IMR-90 (cell line): ENCODE measurements around the gene GXYLT2. TPM values are rescaled to one million over a fixed set of nuclear protein-coding genes. Genes with fewer than 3 reads are reported as not detected.

Source experiments
- ATAC-seq: fragments of 200-7000 bp; cut with Tn5 transposase; 2 replicates; pipeline ENCODE4 v1.9.1; 2020; ENCODE audit warnings: low read depth, mild to moderate bottlenecking, moderate library complexity
- BruUV-seq: library from RNA; stranded (reverse); fragments of 400-500 nt; replicated peaks from 2 replicates; lab custom pipeline; 2021; lab: Mats Ljungman, UMichigan
- CTCF ChIA-PET: fragments of 300-600 bp; formaldehyde crosslinking; extraction: SDS; loops from one replicate; lab custom pipeline; 2021; ENCODE audit warnings: antibody characterized with exemption; lab: Yijun Ruan, JAX
- POLR2A ChIA-PET: fragments of 300-600 bp; sonication (Branson Sonifier 250); formaldehyde crosslinking; loops from one replicate; lab custom pipeline; 2022; ENCODE audit warnings: antibody characterized with exemption; ENCODE audit not compliant: unreplicated experiment; lab: Charles Lee
- DNase-seq: peaks from one replicate; pipeline ENCODE4 v3.0.0; 2013
- H2AFZ ChIP-seq: replicated peaks from 2 replicates; pipeline ENCODE3; 2013; ENCODE audit warnings: low read length, mild to moderate bottlenecking; ENCODE audit not compliant: poor library complexity
- H2AK5ac ChIP-seq: 2 replicates; pipeline ENCODE4 v1.6.1; 2013; ENCODE audit warnings: low read depth, low read length, inconsistent platforms
- H2AK9ac ChIP-seq: replicated peaks from 2 replicates; pipeline ENCODE3; 2013; ENCODE audit warnings: mild to moderate bottlenecking, low read depth, low read length, moderate library complexity; ENCODE audit not compliant: poor library complexity
- H2BK120ac ChIP-seq: 2 replicates; pipeline ENCODE4 v1.6.1; 2013; ENCODE audit warnings: low read depth, low read length, inconsistent platforms
- H2BK15ac ChIP-seq: 3 replicates; pipeline ENCODE4 v1.6.1; 2013; ENCODE audit warnings: low read depth, low read length, inconsistent platforms
- H2BK20ac ChIP-seq: 2 replicates; pipeline ENCODE4 v1.6.1; 2013; ENCODE audit warnings: low read depth, mild to moderate bottlenecking, inconsistent platforms, low read length, moderate library complexity
- H2BK5ac ChIP-seq: 2 replicates; pipeline ENCODE4 v1.6.1; 2013; ENCODE audit warnings: mild to moderate bottlenecking, low read depth, low read length, inconsistent platforms; ENCODE audit not compliant: poor library complexity, severe bottlenecking
- H3K14ac ChIP-seq: replicated peaks from 2 replicates; pipeline ENCODE4 v1.6.1; 2013; ENCODE audit warnings: low read depth, low read length, inconsistent platforms
- H3K18ac ChIP-seq: 2 replicates; pipeline ENCODE4 v1.6.1; 2013; ENCODE audit warnings: low read depth, low read length, control low read depth
- H3K23ac ChIP-seq: 2 replicates; pipeline ENCODE4 v1.6.1; 2013; ENCODE audit warnings: low read depth, low read length, inconsistent platforms
- H3K27ac ChIP-seq: 2 replicates; pipeline ENCODE4 v1.5.1; 2013; ENCODE audit warnings: mild to moderate bottlenecking, control low read depth, low read length; ENCODE audit not compliant: insufficient read depth
- H3K27me3 ChIP-seq: 2 replicates; pipeline ENCODE4 v1.6.1; 2013; ENCODE audit warnings: low read length; ENCODE audit not compliant: control insufficient read depth, insufficient read depth
- H3K36me3 ChIP-seq: 2 replicates; pipeline ENCODE4 v1.6.1; 2013; ENCODE audit warnings: low read length, mixed read lengths; ENCODE audit not compliant: control insufficient read depth, insufficient read depth
- H3K4ac ChIP-seq: 2 replicates; pipeline ENCODE4 v1.6.1; 2013; ENCODE audit warnings: low read depth, low read length, inconsistent platforms
- H3K4me1 ChIP-seq: 2 replicates; pipeline ENCODE4 v1.6.1; 2013; ENCODE audit warnings: low read length, mixed read lengths; ENCODE audit not compliant: control insufficient read depth, insufficient read depth
- H3K4me2 ChIP-seq: 2 replicates; pipeline ENCODE4 v1.6.1; 2013; ENCODE audit warnings: low read depth, mild to moderate bottlenecking, control low read depth, low read length, moderate library complexity
- H3K4me3 ChIP-seq: 2 replicates; pipeline ENCODE4 v1.5.1; 2013; ENCODE audit warnings: low read depth, mild to moderate bottlenecking, control low read depth, low read length, moderate library complexity; ENCODE audit not compliant: insufficient read depth
- H3K56ac ChIP-seq: 2 replicates; pipeline ENCODE4 v1.6.1; 2013; ENCODE audit warnings: low read length, inconsistent platforms; ENCODE audit not compliant: insufficient read depth; ENCODE audit errors: extremely low read depth
- H3K79me1 ChIP-seq, 2 experiments: 2 replicates each; pipeline ENCODE4 v1.6.1; 2013; ENCODE audit warnings: low read length in 2 of 2, inconsistent platforms in 1 of 2, low read depth in 1 of 2
- H3K9ac ChIP-seq: 2 replicates; pipeline ENCODE4 v1.6.1; 2013; ENCODE audit warnings: low read depth, low read length, control low read depth
- H3K9me1 ChIP-seq: 2 replicates; pipeline ENCODE4 v1.6.1; 2013; ENCODE audit warnings: low read length, inconsistent platforms; ENCODE audit not compliant: insufficient read depth
- H3K9me3 ChIP-seq: 2 replicates; pipeline ENCODE4 v1.6.1; 2013; ENCODE audit warnings: low read length; ENCODE audit not compliant: control insufficient read depth, insufficient read depth
- H4K20me1 ChIP-seq: 2 replicates; pipeline ENCODE4 v1.6.1; 2013; ENCODE audit warnings: low read length, inconsistent platforms; ENCODE audit not compliant: insufficient read depth
- H4K5ac ChIP-seq: 2 replicates; pipeline ENCODE4 v1.6.1; 2013; ENCODE audit warnings: mild to moderate bottlenecking, low read depth, low read length, control low read depth
- H4K8ac ChIP-seq, 2 experiments: 2 replicates each; pipeline ENCODE4 v1.6.1; 2013; ENCODE audit warnings: low read depth in 2 of 2, low read length in 2 of 2, control low read depth in 1 of 2, inconsistent platforms in 1 of 2
- H4K91ac ChIP-seq: 2 replicates; pipeline ENCODE4 v1.6.1; 2013; ENCODE audit warnings: low read depth, low read length, inconsistent platforms; ENCODE audit not compliant: insufficient read depth
- BHLHE40 ChIP-seq: fragments of 150-350 bp; IDR thresholded peaks from 2 replicates; pipeline ENCODE4 v1.6.1; 2016; ENCODE audit warnings: mild to moderate bottlenecking, low read depth, low read length
- CEBPB ChIP-seq: IDR thresholded peaks from 2 replicates; pipeline ENCODE4 v1.6.1; 2012; ENCODE audit warnings: low read depth, low read length, improper control_type of control experiment
- CHD1 ChIP-seq: IDR thresholded peaks from 2 replicates; pipeline ENCODE4 v1.6.1; 2012; ENCODE audit warnings: low read depth, low read length, improper control_type of control experiment
- CTCF ChIP-seq: conservative IDR thresholded peaks from 2 replicates; pipeline ENCODE4 v1.5.1; 2012; ENCODE audit warnings: mild to moderate bottlenecking, low read depth, low read length, improper control_type of control experiment
- FOS ChIP-seq: fragments of 150-350 bp; IDR thresholded peaks from 2 replicates; pipeline ENCODE4 v1.6.1; 2016; ENCODE audit warnings: low read depth, low read length
- MAFK ChIP-seq: IDR thresholded peaks from 2 replicates; pipeline ENCODE4 v1.6.1; 2012; ENCODE audit warnings: low read depth, low read length, improper control_type of control experiment
- MAZ ChIP-seq: IDR thresholded peaks from 2 replicates; pipeline ENCODE4 v1.6.1; 2012; ENCODE audit warnings: low read depth, mild to moderate bottlenecking, low read length, improper control_type of control experiment, moderate library complexity, borderline replicate concordance
- MXI1 ChIP-seq: IDR thresholded peaks from 2 replicates; pipeline ENCODE4 v1.6.1; 2012; ENCODE audit warnings: low read depth, mild to moderate bottlenecking, low read length, moderate library complexity, borderline replicate concordance
- NFE2L2 ChIP-seq: fragments of 150-350 bp; IDR thresholded peaks from 2 replicates; pipeline ENCODE4 v1.6.1; 2016; ENCODE audit warnings: low read depth, mild to moderate bottlenecking, low read length
- POLR2A ChIP-seq: IDR thresholded peaks from 2 replicates; pipeline ENCODE4 v1.6.1; 2012; ENCODE audit warnings: mild to moderate bottlenecking, low read depth, low read length
- RAD21 ChIP-seq: IDR thresholded peaks from 2 replicates; pipeline ENCODE4 v1.6.1; 2012; ENCODE audit warnings: low read length, improper control_type of control experiment
- RCOR1 ChIP-seq: IDR thresholded peaks from 2 replicates; pipeline ENCODE4 v1.6.1; 2012; ENCODE audit warnings: mild to moderate bottlenecking, low read length, improper control_type of control experiment; ENCODE audit not compliant: insufficient replicate concordance
- RFX5 ChIP-seq: IDR thresholded peaks from 2 replicates; pipeline ENCODE4 v1.8.0; 2012; ENCODE audit warnings: low read depth, mild to moderate bottlenecking, low read length, moderate library complexity
- SMC3 ChIP-seq: fragments of 150-350 bp; IDR thresholded peaks from 2 replicates; pipeline ENCODE4 v1.6.1; 2016; ENCODE audit warnings: low read depth, mild to moderate bottlenecking, antibody characterized with exemption, low read length, moderate library complexity
- WGBS, 2 experiments: methylation state at CpG; one replicate each; pipeline versions ENCODE4 v1.1.5 to v1.1.7; 2013; ENCODE audit warnings: missing lambda C conversion rate in 2 of 2; ENCODE audit not compliant: insufficient read length in 1 of 2; ENCODE audit errors: extremely low coverage in 2 of 2; 5-methylcytosine and 5-hydroxymethylcytosine counted together
- dilution Hi-C: fragments of 300-500 bp; cut with HindIII; formaldehyde crosslinking; loops from one replicate; pipeline ENCODE4 v1.14.3; 2018; ENCODE audit warnings: low sequenced_read_pairs; ENCODE audit not compliant: unreplicated experiment
- in situ Hi-C: fragments of 300-500 bp; cut with MboI; formaldehyde crosslinking; loops from 3 replicates; pipeline ENCODE4 v1.14.3; 2019; ENCODE audit warnings: low sequenced_read_pairs, inconsistent platforms, mixed read lengths
- intact Hi-C: fragments of 100-400 bp; cut with micrococcal nuclease; formaldehyde crosslinking; loops from 2 replicates; pipeline ENCODE4 v1.10.0; 2022
- polyA plus RNA-seq, 3 experiments: library from polyadenylated mRNA; depleted of rRNA; stranded (reverse); fragments of >200 nt; gene quantifications; 2 replicates each; pipeline ENCODE4 v1.2.3, GENCODE V29; 2012; ENCODE audit warnings: low replicate concordance in 1 of 3
- total RNA-seq: library from RNA; depleted of rRNA; stranded (reverse); fragments of >200 nt; gene quantifications from 2 replicates; pipeline ENCODE4 v1.2.3, GENCODE V29; 2012
- TF ChIP-seq, protein P1 (sequence below): fragments of 150-350 bp; IDR thresholded peaks from 2 replicates; pipeline ENCODE4 v1.6.1; 2016; ENCODE audit warnings: low read depth, mild to moderate bottlenecking, low read length, moderate library complexity, borderline replicate concordance
- TF ChIP-seq, protein P2 (sequence below): fragments of 150-350 bp; IDR thresholded peaks from 2 replicates; pipeline ENCODE4 v1.6.1; 2017; ENCODE audit warnings: mild to moderate bottlenecking, antibody characterized with exemption, low read length, low read depth

The GXYLT2 gene
- total and polyA plus RNA-seq, 2 of the 4 experiments (the other 2 are of a cell fraction) = 5.7 to 11.1 TPM

DNA sequence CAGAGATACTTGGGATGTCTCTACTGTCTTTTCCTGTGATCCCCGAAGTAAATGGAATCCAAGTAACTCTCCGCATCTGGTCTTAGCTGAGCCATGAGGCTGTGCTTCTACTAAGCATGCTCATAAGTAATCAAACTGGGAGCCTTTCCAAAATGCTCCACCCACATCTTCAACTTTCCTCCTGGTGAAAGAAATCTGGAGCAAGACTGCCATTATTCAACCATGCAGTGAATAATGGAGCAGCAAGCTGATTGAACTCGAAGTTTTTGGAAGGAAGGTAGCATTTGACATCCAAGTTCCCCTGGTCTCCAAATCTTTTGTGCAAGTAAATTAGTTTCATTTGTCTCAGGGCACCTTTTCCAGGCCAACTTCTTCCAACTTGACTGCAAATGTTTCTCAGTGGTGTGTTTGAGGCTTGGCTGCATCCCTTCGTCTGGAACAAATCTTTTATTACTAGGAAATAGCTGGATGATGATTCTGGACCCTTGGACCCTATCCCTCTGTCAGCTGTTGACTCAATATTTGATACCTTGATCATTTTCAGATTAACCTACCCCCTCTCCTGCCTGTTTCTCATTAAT lies 19.4 kb downstream of the GXYLT2 start:
- H4K5ac ChIP-seq = no peak overlapping the region
- H3K14ac ChIP-seq = no peak overlapping the region
- H2AK9ac ChIP-seq = no peak overlapping the region
- no TSS peak for BruUV-seq
- no peak overlapping the region for H4K8ac ChIP-seq
- H3K9me3 ChIP-seq = no peaks in the 10 kb centered on the region
- in situ Hi-C loops (no loop called here), dilution Hi-C loops (no loop called here), intact Hi-C loops (no loop called here)
- H3K4me1 ChIP-seq = peaks cover 11% of the 10 kb centered on the region
- H3K27me3 ChIP-seq = no peaks in the 10 kb centered on the region
- peak; percentile 72 for DNase-seq
- H3K23ac ChIP-seq = no peak overlapping the region
- no peak overlapping the region for H3K18ac ChIP-seq
- H3K4ac ChIP-seq = no peak overlapping the region
- peaks cover 9% of the 10 kb centered on the region for H3K36me3 ChIP-seq
- WGBS, 2 experiments = 0% methylated on average over 1 of the region's 4 CpGs; no CpG with 5 or more reads in 1 of the 2 experiments
- H2BK5ac ChIP-seq = no peak overlapping the region
- no peak overlapping the region for H2AK5ac ChIP-seq
- POLR2A ChIA-PET = no interaction called here
- peaks cover 15% of the 10 kb centered on the region for H3K9me1 ChIP-seq
- no peak overlapping the region for H3K56ac ChIP-seq
- H3K79me1 ChIP-seq = peaks cover 3 to 16% of the 10 kb centered on the region in 2 experiments; a peak in 3 of 4 replicates
- H3K4me3 ChIP-seq = no peak overlapping the region
- H4K20me1 ChIP-seq = peaks cover 18% of the 10 kb centered on the region
- TF ChIP-seq, protein P1, sequence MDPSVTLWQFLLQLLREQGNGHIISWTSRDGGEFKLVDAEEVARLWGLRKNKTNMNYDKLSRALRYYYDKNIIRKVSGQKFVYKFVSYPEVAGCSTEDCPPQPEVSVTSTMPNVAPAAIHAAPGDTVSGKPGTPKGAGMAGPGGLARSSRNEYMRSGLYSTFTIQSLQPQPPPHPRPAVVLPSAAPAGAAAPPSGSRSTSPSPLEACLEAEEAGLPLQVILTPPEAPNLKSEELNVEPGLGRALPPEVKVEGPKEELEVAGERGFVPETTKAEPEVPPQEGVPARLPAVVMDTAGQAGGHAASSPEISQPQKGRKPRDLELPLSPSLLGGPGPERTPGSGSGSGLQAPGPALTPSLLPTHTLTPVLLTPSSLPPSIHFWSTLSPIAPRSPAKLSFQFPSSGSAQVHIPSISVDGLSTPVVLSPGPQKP = no peak
- TF ChIP-seq FOS (no peak), SMC3 (no peak), NFE2L2 (no peak), CTCF (no peak), MXI1 (no peak), RCOR1 (no peak), MAZ (no peak), POLR2A (no peak), RAD21 (no peak), CHD1 (no peak), RFX5 (no peak), CEBPB (no peak), MAFK (no peak), BHLHE40 (no peak)
- TF ChIP-seq, protein P2, sequence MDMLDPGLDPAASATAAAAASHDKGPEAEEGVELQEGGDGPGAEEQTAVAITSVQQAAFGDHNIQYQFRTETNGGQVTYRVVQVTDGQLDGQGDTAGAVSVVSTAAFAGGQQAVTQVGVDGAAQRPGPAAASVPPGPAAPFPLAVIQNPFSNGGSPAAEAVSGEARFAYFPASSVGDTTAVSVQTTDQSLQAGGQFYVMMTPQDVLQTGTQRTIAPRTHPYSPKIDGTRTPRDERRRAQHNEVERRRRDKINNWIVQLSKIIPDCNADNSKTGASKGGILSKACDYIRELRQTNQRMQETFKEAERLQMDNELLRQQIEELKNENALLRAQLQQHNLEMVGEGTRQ = no peak
- H2AFZ ChIP-seq = no peak overlapping the region
- no peak overlapping the region for H2BK20ac ChIP-seq
- no peak overlapping the region for H2BK120ac ChIP-seq
- H3K27ac ChIP-seq = no peak overlapping the region
- no peak overlapping the region for H2BK15ac ChIP-seq
- CTCF ChIA-PET = interaction anchor here (1.4 kb wide), 1 partner anchor 31 kb away, joined by 4 read pairs; no protein-coding TSS in a partner anchor
- H3K9ac ChIP-seq = no peak overlapping the region
- no peak for ATAC-seq
- no peak overlapping the region for H3K4me2 ChIP-seq
- H4K91ac ChIP-seq = no peak overlapping the region
